VCaP (cell line): ENCODE measurements around the gene GALNT18.

ENCODE experiments used
- H3K27ac ChIP-seq: fragments of 450-650 bp; 2 replicates; pipeline ENCODE4 v1.5.1; 2017
- CTCF ChIP-seq: fragments of 450-650 bp; conservative IDR thresholded peaks from 2 replicates; pipeline ENCODE4 v1.5.1; 2017; ENCODE audit warnings: mild to moderate bottlenecking, moderate library complexity

Gene GALNT18

DNA sequence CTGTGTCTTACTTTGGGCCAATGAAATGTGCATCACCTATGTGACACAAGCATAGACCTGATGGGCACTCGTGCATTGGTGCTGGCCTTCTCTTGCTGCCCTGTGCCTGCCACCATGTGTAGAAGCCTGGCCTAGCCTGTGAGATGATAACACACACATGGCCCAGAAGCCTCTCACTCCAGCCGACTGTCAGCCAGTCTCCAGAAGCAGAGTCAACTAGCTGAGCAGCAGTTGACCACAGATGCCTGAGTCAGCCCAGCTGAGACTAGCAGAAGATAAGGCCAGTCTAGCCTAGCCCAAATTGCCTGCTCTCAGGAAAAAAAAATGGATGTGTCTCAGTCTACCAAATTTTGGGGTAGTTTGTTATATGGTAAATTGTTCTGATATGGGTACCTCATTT, 314.9 kb downstream of the GALNT18 start:
- no peak overlapping the region for H3K27ac ChIP-seq
- TF ChIP-seq CTCF, result no peak

DNA sequence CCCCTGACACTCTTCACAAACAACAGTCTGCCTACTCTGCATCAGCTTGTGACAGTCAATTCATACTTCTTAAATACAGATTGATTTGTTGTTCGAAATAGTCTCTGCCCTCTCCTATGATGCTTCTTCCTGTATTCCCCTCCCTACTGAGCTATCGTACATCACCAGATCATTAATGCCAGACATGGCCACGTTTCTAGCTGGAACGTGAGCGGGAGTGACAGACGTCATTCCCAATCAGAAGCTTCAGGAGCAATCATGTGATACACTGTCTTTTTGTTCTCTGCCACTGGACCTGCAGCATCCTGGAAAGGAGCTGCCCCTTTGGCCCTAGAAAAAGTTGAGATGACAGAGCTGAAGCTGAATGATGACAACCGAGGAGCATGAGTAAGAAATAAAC, 317.3 kb downstream of the GALNT18 start:
- TF ChIP-seq CTCF, result no peak
- H3K27ac ChIP-seq, result no peak overlapping the region

DNA sequence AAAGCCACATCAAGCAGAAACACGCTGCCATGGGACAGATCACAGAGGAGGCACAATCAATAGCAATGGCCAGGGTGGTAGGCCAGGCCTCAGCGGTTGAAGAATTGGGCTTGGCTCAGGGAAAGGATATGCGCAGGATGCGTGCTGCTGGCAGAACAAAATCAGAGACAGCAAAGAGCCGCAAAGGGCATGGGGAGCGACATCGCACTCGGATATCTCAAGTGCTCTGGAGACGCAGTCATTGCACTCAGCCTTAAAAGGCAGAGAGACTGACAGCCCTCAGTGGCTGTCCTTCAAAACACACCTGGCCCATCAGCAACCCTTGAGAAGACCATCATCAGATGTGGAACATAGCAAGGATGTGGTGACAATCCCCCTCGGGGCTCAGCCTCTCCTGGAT, 319.2 kb downstream of the GALNT18 start:
- no peak for TF ChIP-seq CTCF

DNA sequence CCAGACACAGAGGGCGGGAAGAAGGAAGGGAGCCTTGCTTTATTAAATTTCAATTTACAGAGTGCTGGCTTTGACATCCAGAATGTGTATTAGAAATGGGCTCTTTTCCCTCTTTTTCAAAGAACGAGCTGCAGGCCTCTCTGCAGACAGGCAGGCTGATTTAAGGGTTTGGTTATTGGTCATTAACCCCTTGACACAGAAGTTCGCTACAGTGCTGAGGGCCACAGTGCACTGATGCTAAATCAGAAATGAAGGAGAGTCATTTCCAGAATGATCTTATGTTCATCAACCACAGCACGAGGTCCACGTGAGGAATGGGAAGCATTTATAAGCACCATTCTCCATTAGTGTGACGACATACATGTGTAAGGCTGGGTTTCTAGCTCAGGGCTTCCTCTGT, 320.6 kb downstream of the GALNT18 start:
- TF ChIP-seq CTCF, result no peak
- no peak overlapping the region for H3K27ac ChIP-seq

More for the DNA sequence above, 319.2 kb downstream of the GALNT18 start:
- no peak overlapping the region for H3K27ac ChIP-seq

GRCh38 chr11:11297578-11297977, 324.2 kb downstream of the GALNT18 start:
- no peak for TF ChIP-seq CTCF
- H3K27ac ChIP-seq, result no peak overlapping the region

DNA sequence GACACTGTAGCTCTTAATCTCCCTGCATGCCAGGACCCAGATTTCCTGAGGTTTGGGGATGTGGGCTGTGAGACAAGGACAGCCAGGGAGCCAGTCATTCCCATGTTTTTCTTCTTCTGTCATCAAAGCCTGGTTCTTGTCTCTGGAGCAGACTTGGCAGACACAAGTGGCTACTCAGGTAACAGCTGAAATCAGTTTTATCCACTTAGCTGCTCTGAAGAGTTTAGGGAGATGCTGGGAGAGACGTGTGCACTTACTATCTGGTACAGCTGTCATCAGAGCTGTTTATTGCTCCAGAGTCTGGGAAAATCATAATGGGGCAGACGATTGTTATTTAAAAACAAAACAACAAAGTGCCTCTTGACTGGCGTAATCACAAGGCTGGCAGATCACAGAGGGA, 325.4 kb downstream of the GALNT18 start:
- TF ChIP-seq CTCF, result no peak
- H3K27ac ChIP-seq, result no peak overlapping the region

DNA sequence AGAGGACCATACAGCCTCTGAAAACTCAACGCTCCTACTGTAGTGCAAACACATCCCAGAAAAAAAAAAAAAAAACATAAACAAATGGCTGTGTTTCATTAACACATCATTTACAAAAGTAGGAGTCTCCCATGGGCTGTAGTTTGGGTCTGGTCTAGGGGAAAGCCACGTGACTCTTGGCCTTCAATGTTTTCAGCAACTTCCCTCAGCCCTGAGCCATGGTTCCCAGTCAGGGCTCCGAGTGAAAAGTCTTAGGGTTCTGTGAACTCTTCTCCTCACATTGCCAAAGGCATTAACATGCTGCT, 327.3 kb downstream of the GALNT18 start:
- no peak overlapping the region for H3K27ac ChIP-seq
- no peak for TF ChIP-seq CTCF
